BE2C (cell line): ENCODE data around the gene NUCB1.
A peak's percentile ranks its signal among the peaks of the same experiment; 100 is the strongest.
"Not testable (repeated sequence)": the region's sequence is repeated elsewhere in the genome, so short reads cannot be mapped to it uniquely, and the experiment has no call there.

Experiments
- DNase-seq: peaks from one replicate; pipeline ENCODE4 v3.0.0-alpha.2; 2020
- H3K27me3 ChIP-seq: fragments of 250-450 bp; sonication (Bioruptor Pico); 2 replicates; pipeline ENCODE4 v1.5.1; 2020; ENCODE audit warnings: mild to moderate bottlenecking
- H3K36me3 ChIP-seq: fragments of 250-450 bp; sonication (Bioruptor Pico); 2 replicates; pipeline ENCODE4 v1.5.1; 2020; ENCODE audit warnings: mild to moderate bottlenecking
- H3K4me1 ChIP-seq: fragments of 250-450 bp; sonication (Bioruptor Pico); 2 replicates; pipeline ENCODE4 v1.5.1; 2020
- H3K4me3 ChIP-seq: 2 replicates; pipeline ENCODE4 v1.5.1; 2011; ENCODE audit warnings: low read depth, low read length
- H3K9me3 ChIP-seq: fragments of 250-450 bp; sonication (Bioruptor Pico); 2 replicates; pipeline ENCODE4 v1.5.1; 2020
- TF ChIP-seq, protein P1 (sequence below): IDR thresholded peaks from 2 replicates; pipeline ENCODE4 v1.5.1; 2012; ENCODE audit warnings: mild to moderate bottlenecking, low read depth, low read length

Gene NUCB1

DNA sequence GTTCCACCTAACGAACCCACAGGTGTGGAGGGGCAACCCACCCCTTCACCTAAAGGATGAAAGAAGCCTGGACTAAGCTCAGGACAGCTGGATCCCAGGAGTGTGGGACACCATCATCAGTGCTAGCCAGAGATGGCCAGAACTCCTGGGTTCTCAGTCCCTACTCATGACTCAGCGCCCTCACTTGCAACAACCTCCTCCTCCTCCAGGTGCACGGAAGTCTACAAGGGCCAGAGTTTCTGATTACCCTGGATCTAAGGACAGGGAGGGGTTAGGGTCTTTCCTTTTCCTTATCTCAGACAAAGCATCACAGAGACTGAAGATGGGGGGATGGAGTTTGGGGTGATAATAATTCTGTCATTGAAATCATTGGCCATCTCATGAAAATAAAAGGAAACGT lies 9.6 kb upstream of the NUCB1 start:
- Histone ChIP-seq H3K4me3 (no peak overlapping the region), H3K4me1 (no peaks in the 10 kb centered on the region), H3K36me3 (no peaks in the 10 kb centered on the region), H3K9me3 (no peaks in the 10 kb centered on the region), H3K27me3 (no peaks in the 10 kb centered on the region)
- no peak for DNase-seq
- TF ChIP-seq, protein P1, sequence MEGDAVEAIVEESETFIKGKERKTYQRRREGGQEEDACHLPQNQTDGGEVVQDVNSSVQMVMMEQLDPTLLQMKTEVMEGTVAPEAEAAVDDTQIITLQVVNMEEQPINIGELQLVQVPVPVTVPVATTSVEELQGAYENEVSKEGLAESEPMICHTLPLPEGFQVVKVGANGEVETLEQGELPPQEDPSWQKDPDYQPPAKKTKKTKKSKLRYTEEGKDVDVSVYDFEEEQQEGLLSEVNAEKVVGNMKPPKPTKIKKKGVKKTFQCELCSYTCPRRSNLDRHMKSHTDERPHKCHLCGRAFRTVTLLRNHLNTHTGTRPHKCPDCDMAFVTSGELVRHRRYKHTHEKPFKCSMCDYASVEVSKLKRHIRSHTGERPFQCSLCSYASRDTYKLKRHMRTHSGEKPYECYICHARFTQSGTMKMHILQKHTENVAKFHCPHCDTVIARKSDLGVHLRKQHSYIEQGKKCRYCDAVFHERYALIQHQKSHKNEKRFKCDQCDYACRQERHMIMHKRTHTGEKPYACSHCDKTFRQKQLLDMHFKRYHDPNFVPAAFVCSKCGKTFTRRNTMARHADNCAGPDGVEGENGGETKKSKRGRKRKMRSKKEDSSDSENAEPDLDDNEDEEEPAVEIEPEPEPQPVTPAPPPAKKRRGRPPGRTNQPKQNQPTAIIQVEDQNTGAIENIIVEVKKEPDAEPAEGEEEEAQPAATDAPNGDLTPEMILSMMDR, result no peak

DNA sequence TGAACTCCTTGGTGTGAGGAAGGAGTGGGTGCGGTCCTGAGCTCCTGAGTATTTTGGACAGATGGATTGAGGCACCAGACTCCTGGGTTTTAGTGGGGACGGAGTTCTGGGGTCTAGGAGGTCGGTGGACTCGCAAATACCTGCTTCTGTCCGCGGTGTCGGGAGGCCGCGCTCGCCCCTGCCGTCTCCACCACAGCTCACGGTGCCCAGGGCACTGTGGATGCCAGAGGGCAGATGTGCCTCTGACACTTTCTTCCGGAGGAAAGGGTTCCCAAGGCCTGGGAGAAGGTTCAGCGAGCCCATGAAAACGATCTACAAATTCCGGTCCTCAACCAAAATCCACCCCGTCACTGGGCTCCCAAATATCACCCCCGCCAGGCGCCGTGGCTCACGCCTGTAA lies 4.9 kb upstream of the NUCB1 start:
- TF ChIP-seq, protein P1, result no peak

DNA sequence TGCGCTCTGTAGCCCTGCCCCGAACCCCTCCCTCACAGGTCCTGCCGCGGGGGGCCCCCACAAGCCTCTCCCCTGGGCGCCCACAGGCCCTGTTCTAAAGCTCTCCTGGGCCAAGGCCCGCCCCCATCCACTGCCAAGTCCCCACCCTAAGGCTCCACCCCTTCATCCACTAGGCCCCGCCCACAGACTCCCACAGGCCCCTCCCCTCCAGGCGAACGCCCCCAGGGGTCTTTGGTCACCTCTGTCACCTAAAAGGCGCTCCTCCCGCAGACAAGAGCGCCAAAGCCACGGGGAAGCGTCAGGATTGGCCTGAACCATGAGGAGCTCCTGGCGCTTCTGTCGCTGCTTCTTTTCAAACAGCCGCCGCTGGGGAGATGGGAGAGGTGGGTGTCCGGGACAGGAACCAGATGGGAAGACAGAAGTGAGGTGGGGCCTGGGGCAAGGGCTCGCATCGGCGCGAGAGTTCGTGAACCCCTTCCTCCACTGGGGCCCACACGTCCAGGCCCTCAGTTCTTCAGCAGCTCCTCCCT lies 3.9 kb upstream of the NUCB1 start:
- H3K9me3 ChIP-seq, result no peaks in the 10 kb centered on the region
- H3K4me1 ChIP-seq, result no peaks in the 10 kb centered on the region
- DNase-seq, result peak; percentile 83
- H3K4me3 ChIP-seq, result peak overlapping the region; percentile 35
- no peaks in the 10 kb centered on the region for H3K36me3 ChIP-seq
- H3K27me3 ChIP-seq, result no peaks in the 10 kb centered on the region
- TF ChIP-seq, protein P1, result no peak

More for the DNA sequence above, 4.9 kb upstream of the NUCB1 start:
- H3K9me3 ChIP-seq, result no peaks in the 10 kb centered on the region
- H3K4me1 ChIP-seq, result no peaks in the 10 kb centered on the region
- no peaks in the 10 kb centered on the region for H3K36me3 ChIP-seq
- H3K27me3 ChIP-seq, result no peaks in the 10 kb centered on the region
- no peak overlapping the region for H3K4me3 ChIP-seq
- DNase-seq, result no peak

DNA sequence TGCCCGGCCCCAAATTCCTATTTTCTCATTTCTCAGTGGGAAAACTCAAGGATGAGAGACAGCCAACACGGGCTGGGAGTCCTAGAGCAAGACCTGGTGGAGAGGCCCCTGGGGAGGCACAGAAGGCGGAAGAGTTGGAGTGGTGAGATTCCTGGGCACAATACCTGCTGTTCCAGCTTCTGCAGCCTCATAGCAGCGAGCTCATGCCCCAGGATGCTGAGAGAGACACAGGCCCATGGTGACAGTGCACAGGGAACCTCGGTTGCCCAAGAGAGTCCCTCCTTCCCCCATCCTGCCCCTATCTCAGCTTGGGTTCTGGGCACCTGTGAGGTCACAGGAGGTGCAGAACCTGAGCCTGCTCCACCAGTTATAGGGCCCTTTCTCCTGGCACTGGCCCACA lies 2.9 kb upstream of the NUCB1 start:
- H3K9me3 ChIP-seq, result no peaks in the 10 kb centered on the region

DNA sequence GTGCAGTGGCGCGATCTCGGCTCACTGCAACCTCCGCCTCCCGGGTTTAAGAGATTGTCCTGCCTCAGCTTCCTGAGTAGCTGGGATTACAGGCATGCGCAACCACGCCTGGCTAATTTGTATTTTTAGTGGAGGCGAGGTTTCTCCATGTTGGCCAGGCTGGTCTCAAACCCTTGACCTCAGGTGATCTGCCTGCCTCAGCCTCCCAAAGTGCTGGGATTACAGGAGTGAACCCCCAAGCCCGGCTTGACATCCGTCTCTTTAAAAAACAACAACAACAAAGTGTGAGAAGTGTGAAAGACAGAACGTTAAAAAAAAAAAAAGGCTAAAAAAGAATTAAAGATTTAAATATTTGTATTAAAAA lies 744 bp upstream of the NUCB1 start:
- H3K4me3 ChIP-seq, result peak overlapping the region; percentile 89
- not testable (repeated sequence) for H3K36me3 ChIP-seq, H3K9me3 ChIP-seq, H3K27me3 ChIP-seq, DNase-seq, H3K4me1 ChIP-seq

More for the DNA sequence above, 2.9 kb upstream of the NUCB1 start:
- Histone ChIP-seq H3K27me3 (no peaks in the 10 kb centered on the region), H3K36me3 (no peaks in the 10 kb centered on the region), H3K4me1 (no peaks in the 10 kb centered on the region), H3K4me3 (no peak overlapping the region)
- TF ChIP-seq, protein P1, result no peak
- DNase-seq, result no peak

DNA sequence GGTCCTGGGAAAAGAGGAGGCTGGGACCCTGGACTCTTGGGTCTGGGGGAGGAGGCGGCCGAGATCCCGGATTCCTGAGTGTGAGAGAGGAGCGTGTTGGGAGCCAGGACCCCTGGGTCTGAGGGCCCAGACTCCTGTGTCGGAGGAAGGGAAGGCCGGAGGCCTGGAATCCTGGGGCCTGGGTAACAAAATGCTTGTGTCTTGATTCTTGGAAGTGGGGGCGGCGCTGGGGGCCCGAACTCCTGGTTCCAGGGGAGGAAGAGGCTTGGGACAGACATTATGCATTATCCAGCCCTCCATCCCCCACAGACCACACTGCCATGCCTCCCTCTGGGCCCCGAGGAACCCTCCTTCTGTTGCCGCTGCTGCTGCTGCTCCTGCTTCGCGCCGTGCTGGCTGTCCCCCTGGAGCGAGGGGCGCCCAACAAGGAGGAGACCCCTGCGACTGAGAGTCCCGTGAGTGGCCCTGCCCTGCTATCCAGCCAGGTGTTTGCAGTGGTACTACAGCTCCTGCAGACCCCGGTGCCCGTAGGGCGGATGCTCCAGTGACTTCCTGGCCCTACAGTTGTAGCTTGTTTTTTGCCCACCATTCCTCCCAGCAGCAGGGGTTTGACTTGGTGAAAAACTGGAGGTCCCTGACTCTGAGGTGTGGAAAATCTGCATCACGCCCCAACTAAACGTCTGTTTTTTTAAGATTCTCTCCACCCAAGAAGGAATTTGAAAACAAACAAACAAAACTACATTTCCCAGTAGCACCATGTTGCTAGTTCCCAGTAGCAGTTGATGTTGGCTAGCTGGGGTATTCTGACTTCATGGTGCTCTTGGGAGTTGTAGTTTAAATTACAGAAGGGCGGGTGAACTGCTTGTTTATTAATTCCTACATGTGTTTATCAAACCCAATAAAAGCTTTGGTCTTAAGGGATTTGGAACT lies 630 bp downstream of the NUCB1 start:
- H3K36me3 ChIP-seq, result peaks cover 6% of the 10 kb centered on the region; the same call in 1 of the 2 replicates
- H3K9me3 ChIP-seq, result no peaks in the 10 kb centered on the region
- H3K4me3 ChIP-seq, result peak overlapping the region; percentile 89
- no peaks in the 10 kb centered on the region for H3K27me3 ChIP-seq
- H3K4me1 ChIP-seq, result no peaks in the 10 kb centered on the region
- TF ChIP-seq, protein P1, result no peak
- no peak for DNase-seq

DNA sequence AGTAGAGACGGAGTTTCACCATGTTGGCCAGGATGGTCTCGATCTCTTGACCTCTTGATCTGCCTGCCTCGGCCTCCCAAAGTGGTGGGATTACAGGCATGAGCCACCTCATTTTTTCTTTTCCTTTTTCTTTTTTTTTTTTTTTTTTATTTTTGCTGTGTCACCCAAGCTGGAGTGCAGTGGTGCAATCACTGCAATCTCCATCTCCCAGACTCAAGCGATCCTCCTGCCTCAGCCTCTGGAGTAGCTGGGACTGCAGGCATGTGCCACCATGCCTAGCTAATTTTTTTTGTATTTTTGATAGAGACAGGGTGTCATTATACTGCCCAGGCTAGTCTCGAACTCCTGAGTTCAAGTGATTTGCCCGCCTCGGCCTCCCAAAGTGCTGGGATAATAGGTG lies 2.2 kb downstream of the NUCB1 start:
- not testable (repeated sequence) for DNase-seq, H3K9me3 ChIP-seq, H3K4me3 ChIP-seq, H3K36me3 ChIP-seq, H3K27me3 ChIP-seq, H3K4me1 ChIP-seq

DNA sequence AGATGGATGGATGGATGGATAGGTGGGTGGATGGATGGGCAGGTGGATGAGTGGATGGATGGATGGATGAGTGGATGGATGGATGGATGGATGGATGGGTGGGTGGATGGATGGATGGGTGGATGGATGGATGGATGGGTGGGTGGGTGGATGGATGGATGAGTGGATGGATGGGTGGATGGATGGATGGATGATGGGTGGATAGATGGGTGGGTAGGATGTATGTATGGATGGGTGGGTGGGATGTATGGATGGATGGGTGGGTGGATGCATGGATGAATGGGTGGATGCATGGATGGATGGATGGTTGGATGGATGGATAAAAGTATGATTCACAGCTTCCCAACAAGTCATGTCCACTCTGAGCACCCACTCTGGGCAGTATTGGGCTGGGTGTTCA lies 3.7 kb downstream of the NUCB1 start:
- not testable (repeated sequence) for H3K27me3 ChIP-seq, H3K4me1 ChIP-seq, H3K9me3 ChIP-seq, H3K4me3 ChIP-seq, DNase-seq, H3K36me3 ChIP-seq
